HUES64 (cell line): Measurements from ENCODE around the gene TMEM132E.

Experiments
- H3K27ac ChIP-seq: 2 replicates; pipeline ENCODE4 v1.7.0; 2013; ENCODE audit warnings: low read depth, low read length, inconsistent platforms
- H3K27me3 ChIP-seq: 2 replicates; pipeline ENCODE4 v1.6.1; 2013; ENCODE audit warnings: mild to moderate bottlenecking, low read length; ENCODE audit not compliant: insufficient read depth
- H3K36me3 ChIP-seq: 2 replicates; pipeline ENCODE4 v1.6.1; 2013; ENCODE audit warnings: mild to moderate bottlenecking, low read length; ENCODE audit not compliant: insufficient read depth
- H3K4me1 ChIP-seq: 2 replicates; pipeline ENCODE4 v1.6.1; 2013; ENCODE audit warnings: mild to moderate bottlenecking, low read length, moderate library complexity; ENCODE audit not compliant: insufficient read depth
- H3K4me3 ChIP-seq: 2 replicates; pipeline ENCODE4 v1.5.1; 2013; ENCODE audit warnings: mild to moderate bottlenecking, low read length, moderate library complexity
- H3K9ac ChIP-seq: 2 replicates; pipeline ENCODE4 v1.6.1; 2013; ENCODE audit warnings: mild to moderate bottlenecking, low read depth, low read length
- H3K9me3 ChIP-seq: 2 replicates; pipeline ENCODE4 v1.6.1; 2013; ENCODE audit warnings: low read depth, low read length; ENCODE audit not compliant: insufficient read depth
- WGBS: fragments of 150-250, 120-280 bp; methylation state at CpG from one replicate; pipeline ENCODE4 v1.1.7; 2013; ENCODE audit warnings: missing lambda C conversion rate; 5-methylcytosine and 5-hydroxymethylcytosine counted together

TMEM132E gene

GRCh38 chr17:34620458-34620857, 41.1 kb downstream of the TMEM132E start:
- no peaks in the 10 kb centered on the region for H3K9me3 ChIP-seq
- 90% methylated on average over 5 of the region's 5 CpGs for WGBS
- peaks cover 5% of the 10 kb centered on the region for H3K27me3 ChIP-seq
- H3K9ac ChIP-seq: no peak overlapping the region
- no peaks in the 10 kb centered on the region for H3K36me3 ChIP-seq
- no peak overlapping the region for H3K27ac ChIP-seq
- no peak overlapping the region for H3K4me3 ChIP-seq
- H3K4me1 ChIP-seq: peaks cover 32% of the 10 kb centered on the region

GRCh38 chr17:34622862-34623623, 43.7 kb downstream of the TMEM132E start:
- Histone ChIP-seq H3K9me3 (no peaks in the 10 kb centered on the region), H3K4me1 (peaks cover 19% of the 10 kb centered on the region), H3K27me3 (peaks cover 29% of the 10 kb centered on the region), H3K4me3 (no peak overlapping the region), H3K9ac (no peak overlapping the region), H3K27ac (no peak overlapping the region), H3K36me3 (no peaks in the 10 kb centered on the region)
- 94% methylated on average over 10 of the region's 10 CpGs for WGBS

- no peak overlapping the region for H3K27ac ChIP-seq
- H3K9ac ChIP-seq: no peak overlapping the region
- no peaks in the 10 kb centered on the region for H3K36me3 ChIP-seq
- H3K4me3 ChIP-seq: no peak overlapping the region
- peaks cover 32% of the 10 kb centered on the region for H3K27me3 ChIP-seq
- peaks cover 19% of the 10 kb centered on the region for H3K4me1 ChIP-seq
- no peaks in the 10 kb centered on the region for H3K9me3 ChIP-seq
- 72% methylated on average over 12 of the region's 12 CpGs for WGBS
Observed at GRCh38 chr17:34623856-34624766, 44.7 kb downstream of the TMEM132E start.

GRCh38 chr17:34624767-34625383, 45.5 kb downstream of the TMEM132E start:
- no peaks in the 10 kb centered on the region for H3K36me3 ChIP-seq
- no peaks in the 10 kb centered on the region for H3K9me3 ChIP-seq
- no peak overlapping the region for H3K4me3 ChIP-seq
- WGBS: 67% methylated on average over 6 of the region's 7 CpGs
- H3K9ac ChIP-seq: no peak overlapping the region
- H3K27ac ChIP-seq: no peak overlapping the region
- peaks cover 32% of the 10 kb centered on the region for H3K27me3 ChIP-seq
- peaks cover 19% of the 10 kb centered on the region for H3K4me1 ChIP-seq

- Histone ChIP-seq H3K4me1 (peaks cover 19% of the 10 kb centered on the region), H3K9me3 (no peaks in the 10 kb centered on the region), H3K36me3 (no peaks in the 10 kb centered on the region), H3K9ac (no peak overlapping the region), H3K4me3 (no peak overlapping the region), H3K27ac (no peak overlapping the region), H3K27me3 (peaks cover 32% of the 10 kb centered on the region)
- 89% methylated on average over 53 of the region's 53 CpGs for WGBS
Observed at GRCh38 chr17:34626121-34626681, 46.8 kb downstream of the TMEM132E start.

GRCh38 chr17:34628879-34629278, 49.5 kb downstream of the TMEM132E start:
- Histone ChIP-seq H3K4me1 (peaks cover 20% of the 10 kb centered on the region), H3K9ac (no peak overlapping the region), H3K27me3 (peaks cover 39% of the 10 kb centered on the region), H3K9me3 (no peaks in the 10 kb centered on the region), H3K4me3 (no peak overlapping the region), H3K36me3 (no peaks in the 10 kb centered on the region), H3K27ac (no peak overlapping the region)
- WGBS: 95% methylated on average over 8 of the region's 8 CpGs

GRCh38 chr17:34633351-34633750, 54.0 kb downstream of the TMEM132E start:
- Histone ChIP-seq H3K9ac (no peak overlapping the region), H3K36me3 (no peaks in the 10 kb centered on the region), H3K4me1 (peaks cover 7% of the 10 kb centered on the region), H3K27ac (no peak overlapping the region), H3K27me3 (peaks cover 40% of the 10 kb centered on the region), H3K4me3 (no peak overlapping the region), H3K9me3 (no peaks in the 10 kb centered on the region)
- WGBS: 36% methylated on average over 4 of the region's 4 CpGs

GRCh38 chr17:34633760-34634159, 54.4 kb downstream of the TMEM132E start:
- 94% methylated on average over 3 of the region's 3 CpGs for WGBS
- H3K27me3 ChIP-seq: peaks cover 44% of the 10 kb centered on the region
- H3K4me1 ChIP-seq: peaks cover 7% of the 10 kb centered on the region
- no peak overlapping the region for H3K9ac ChIP-seq
- H3K9me3 ChIP-seq: no peaks in the 10 kb centered on the region
- no peak overlapping the region for H3K4me3 ChIP-seq
- H3K36me3 ChIP-seq: no peaks in the 10 kb centered on the region
- H3K27ac ChIP-seq: no peak overlapping the region

GRCh38 chr17:34634551-34635160, 55.3 kb downstream of the TMEM132E start:
- WGBS: 92% methylated on average over 15 of the region's 15 CpGs
- Histone ChIP-seq H3K4me1 (peaks cover 7% of the 10 kb centered on the region), H3K36me3 (no peaks in the 10 kb centered on the region), H3K9ac (no peak overlapping the region), H3K27ac (no peak overlapping the region), H3K27me3 (peaks cover 50% of the 10 kb centered on the region), H3K9me3 (no peaks in the 10 kb centered on the region), H3K4me3 (no peak overlapping the region)

GRCh38 chr17:34635876-34636275, 56.5 kb downstream of the TMEM132E start:
- Histone ChIP-seq H3K9me3 (no peaks in the 10 kb centered on the region), H3K4me1 (peaks cover 7% of the 10 kb centered on the region), H3K27ac (no peak overlapping the region), H3K36me3 (no peaks in the 10 kb centered on the region), H3K27me3 (peaks cover 52% of the 10 kb centered on the region), H3K4me3 (no peak overlapping the region), H3K9ac (no peak overlapping the region)
- WGBS: 91% methylated on average over 8 of the region's 8 CpGs
